A673 (cell line): ENCODE data around the gene EIPR1.

ENCODE experiments used
- CTCF ChIP-seq: fragments of 300-800, 200-600 bp; sonication (generic); conservative IDR thresholded peaks from 2 replicates; pipeline ENCODE4 v1.5.1; 2017; ENCODE audit warnings: low read depth, mild to moderate bottlenecking, antibody characterized with exemption, low read length, moderate library complexity, mixed read lengths
- EZH2 ChIP-seq: fragments of 200-600 bp; sonication (generic); IDR thresholded peaks from 2 replicates; pipeline ENCODE4 v1.6.1; 2017; ENCODE audit warnings: borderline replicate concordance, low read depth, mild to moderate bottlenecking, mixed read lengths, antibody characterized with exemption, low read length; ENCODE audit not compliant: poor library complexity, severe bottlenecking

- TF ChIP-seq CTCF (no peak), EZH2 (no peak)
These were observed 188.5 kb downstream of the EIPR1 start for GRCh38 chr2:3189076-3189591.
